Epithelial cell of esophagus (primary cell): ENCODE results near the gene LRMDA.
"Not testable (repeated sequence)": the region's sequence is repeated elsewhere in the genome, so short reads cannot be mapped to it uniquely, and the experiment has no call there.

Experiments
- DNase-seq: peaks from one replicate; pipeline ENCODE4 v3.0.0; 2010; ENCODE audit warnings: low read depth
- H3K4me3 ChIP-seq: 2 replicates; pipeline ENCODE4 v1.5.1; 2011; ENCODE audit warnings: mild to moderate bottlenecking, low read length, control low read depth
- TF ChIP-seq, protein P1 (sequence below): IDR thresholded peaks from 2 replicates; pipeline ENCODE4 v1.5.1; 2011; ENCODE audit warnings: low read depth, mild to moderate bottlenecking, low read length, control low read depth, inconsistent platforms; ENCODE audit not compliant: insufficient read depth; ENCODE audit errors: missing control alignments

LRMDA gene

DNA sequence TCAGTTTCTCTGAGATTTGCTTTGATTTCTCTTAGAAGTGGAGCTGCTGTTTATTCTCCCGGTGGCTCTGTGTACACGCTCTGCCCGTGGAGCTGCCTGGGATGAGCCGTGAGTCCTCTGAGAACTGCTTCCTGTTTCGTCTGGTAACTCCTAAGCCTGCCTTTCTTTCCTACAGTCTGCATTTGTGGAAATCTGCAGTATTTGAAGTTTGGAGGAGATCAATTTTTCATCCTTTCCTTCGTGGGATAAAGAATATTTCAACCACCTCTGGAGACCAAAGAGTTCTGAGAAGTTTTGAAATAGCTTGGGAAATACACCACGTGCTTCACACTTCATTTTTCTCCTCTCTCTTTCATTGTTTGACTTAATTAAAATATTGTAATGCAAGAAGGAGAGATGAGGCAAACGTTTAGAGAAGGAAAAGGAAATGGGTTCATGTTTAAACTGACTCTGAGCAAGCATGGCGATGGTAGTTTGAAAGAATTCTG is 311.9 kb downstream of the LRMDA start:
- TF ChIP-seq, protein P1, sequence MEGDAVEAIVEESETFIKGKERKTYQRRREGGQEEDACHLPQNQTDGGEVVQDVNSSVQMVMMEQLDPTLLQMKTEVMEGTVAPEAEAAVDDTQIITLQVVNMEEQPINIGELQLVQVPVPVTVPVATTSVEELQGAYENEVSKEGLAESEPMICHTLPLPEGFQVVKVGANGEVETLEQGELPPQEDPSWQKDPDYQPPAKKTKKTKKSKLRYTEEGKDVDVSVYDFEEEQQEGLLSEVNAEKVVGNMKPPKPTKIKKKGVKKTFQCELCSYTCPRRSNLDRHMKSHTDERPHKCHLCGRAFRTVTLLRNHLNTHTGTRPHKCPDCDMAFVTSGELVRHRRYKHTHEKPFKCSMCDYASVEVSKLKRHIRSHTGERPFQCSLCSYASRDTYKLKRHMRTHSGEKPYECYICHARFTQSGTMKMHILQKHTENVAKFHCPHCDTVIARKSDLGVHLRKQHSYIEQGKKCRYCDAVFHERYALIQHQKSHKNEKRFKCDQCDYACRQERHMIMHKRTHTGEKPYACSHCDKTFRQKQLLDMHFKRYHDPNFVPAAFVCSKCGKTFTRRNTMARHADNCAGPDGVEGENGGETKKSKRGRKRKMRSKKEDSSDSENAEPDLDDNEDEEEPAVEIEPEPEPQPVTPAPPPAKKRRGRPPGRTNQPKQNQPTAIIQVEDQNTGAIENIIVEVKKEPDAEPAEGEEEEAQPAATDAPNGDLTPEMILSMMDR, result no peak
- DNase-seq, result no peak

DNA sequence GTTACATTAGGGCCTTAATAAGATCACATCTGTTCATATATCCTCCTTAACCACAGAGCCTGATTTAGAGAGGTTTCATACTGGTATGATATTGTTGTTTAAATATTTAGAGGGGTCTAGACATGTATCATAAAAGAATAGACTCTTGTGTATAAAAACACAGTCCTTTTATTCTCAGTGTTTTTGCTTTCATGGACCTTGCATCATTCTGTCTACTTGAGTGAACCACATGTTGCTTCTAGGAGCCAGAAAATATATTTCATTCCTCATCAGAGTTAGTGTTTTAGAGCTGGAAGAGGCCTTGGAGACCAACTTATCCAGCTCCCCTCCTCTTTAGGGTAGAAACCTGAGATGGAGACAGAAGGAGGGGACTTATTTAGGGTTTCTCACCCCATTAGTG is 312.8 kb downstream of the LRMDA start:
- DNase-seq, result no peak

More for the DNA sequence above, 311.9 kb downstream of the LRMDA start:
- H3K4me3 ChIP-seq, result no peak overlapping the region

DNA sequence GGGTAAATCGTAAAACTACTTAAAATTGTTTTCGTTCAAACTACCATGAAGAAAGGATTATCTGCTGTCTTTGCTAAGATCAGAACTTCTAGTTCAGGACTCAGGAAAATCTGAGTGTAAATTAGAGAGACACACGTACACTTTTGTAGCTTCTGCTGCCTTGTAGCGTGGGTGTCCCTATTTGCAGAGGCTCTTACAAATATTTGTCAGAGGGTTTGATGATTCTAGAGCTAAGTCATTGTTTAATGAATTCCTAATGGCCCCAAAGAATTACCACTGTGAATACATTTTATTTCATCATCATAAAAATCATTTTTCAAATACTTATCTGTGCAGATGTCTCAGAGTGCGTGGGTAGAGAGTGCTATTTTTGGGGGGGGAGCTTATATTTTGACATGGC is 314.9 kb downstream of the LRMDA start:
- DNase-seq, result no peak
- no peak overlapping the region for H3K4me3 ChIP-seq
- TF ChIP-seq, protein P1, result no peak

More for the DNA sequence above, 312.8 kb downstream of the LRMDA start:
- TF ChIP-seq, protein P1, result no peak
- no peak overlapping the region for H3K4me3 ChIP-seq

DNA sequence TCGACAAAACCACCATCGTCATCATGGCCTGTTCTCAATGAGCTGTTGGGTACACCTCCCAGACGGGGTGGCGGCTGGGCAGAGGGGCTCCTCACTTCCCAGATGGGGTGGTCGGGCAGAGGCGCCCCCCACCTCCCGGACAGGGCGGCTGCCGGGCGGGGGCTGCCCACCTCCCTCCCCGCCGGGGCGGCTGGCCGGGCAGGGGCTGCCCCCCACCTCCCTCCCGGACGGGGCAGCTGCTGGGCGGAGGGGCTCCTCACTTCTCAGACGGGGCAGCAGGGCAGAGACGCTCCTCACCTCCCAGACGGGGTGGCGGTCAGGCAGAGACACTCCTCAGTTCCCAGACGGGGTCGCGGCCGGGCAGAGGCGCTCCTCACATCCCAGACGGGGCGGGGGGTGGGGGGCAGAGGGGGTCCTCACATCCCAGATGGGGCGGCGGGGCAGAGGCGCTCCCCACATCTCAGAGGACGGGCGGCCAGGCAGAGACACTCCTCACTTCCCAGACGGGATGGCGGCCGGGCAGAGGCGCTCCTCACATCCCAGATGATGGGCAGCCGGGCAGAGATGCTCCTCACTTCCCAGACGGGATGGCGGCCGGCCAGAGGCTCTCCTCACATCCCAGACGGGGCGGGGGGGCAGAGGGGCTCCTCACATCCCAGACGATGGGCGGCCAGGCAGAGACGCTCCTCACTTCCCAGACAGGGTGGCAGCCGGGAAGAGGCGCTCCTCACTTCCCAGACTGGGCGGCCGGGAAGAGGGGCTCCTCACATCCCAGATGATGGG is 318.9 kb downstream of the LRMDA start:
- DNase-seq, H3K4me3 ChIP-seq: not testable (repeated sequence)

DNA sequence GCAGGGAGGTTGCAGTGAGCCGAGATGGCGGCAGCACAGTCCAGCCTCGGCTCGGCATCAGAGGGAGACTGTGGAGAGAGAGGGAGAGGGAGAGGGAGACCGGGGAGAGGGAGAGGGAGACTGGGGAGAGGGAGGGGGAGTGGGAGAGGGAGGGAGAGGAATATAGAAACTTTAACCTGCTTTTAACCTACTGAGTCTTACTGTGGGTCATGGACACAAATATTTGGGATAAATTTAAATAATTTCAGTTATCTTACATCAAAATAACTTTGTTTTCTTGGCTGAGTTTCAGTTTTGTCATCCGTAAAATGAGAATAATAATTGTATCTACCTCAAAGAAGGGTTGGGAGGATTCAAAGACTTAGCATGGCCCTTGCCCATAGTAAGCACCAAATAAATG is 319.8 kb downstream of the LRMDA start:
- H3K4me3 ChIP-seq, result no peak overlapping the region
- DNase-seq, result no peak
- TF ChIP-seq, protein P1, result no peak

- H3K4me3 ChIP-seq, result no peak overlapping the region
- DNase-seq, result no peak
- TF ChIP-seq, protein P1, result no peak
These were observed 322.2 kb downstream of the LRMDA start for GRCh38 chr10:75753621-75754020.

DNA sequence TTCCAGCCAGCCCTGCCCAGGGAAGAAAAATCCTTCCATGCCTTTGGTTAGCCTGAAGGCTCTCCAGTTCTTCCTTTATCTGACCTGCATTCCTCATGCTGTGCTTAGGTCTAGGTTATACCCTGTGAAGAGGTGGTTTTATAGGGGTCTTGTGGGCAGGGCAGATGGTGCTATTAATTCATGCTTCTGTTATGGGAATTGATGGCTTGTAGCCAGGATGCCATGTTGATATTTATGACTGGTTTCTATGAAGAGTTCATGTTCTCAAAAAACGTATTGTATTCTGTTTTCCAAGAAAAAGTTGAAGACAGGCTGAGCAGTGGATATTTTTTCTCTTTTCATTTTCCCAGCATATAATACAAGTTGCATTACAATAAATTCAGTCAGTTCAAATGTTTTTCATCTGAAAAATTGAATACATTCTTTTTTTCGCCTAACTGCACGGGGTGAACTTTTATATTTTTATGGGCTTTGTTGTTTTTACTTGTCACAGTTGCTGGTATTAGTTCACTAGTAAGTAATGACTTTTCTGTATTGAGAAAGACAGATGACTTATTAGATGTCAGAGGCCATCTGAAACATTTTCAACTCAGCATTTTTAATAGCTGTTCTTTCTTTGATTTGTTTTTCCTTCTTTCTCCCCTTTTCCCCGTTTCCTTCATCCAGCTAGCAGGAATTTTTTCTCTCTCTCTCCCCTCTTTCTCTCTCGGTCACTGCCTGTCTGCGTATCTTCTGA is 322.8 kb downstream of the LRMDA start:
- no peak for DNase-seq
- H3K4me3 ChIP-seq, result no peak overlapping the region
- TF ChIP-seq, protein P1, result no peak
